Measurements from ENCODE around the gene CABLES2. TPM values are rescaled to one million over a fixed set of nuclear protein-coding genes. Genes with fewer than 3 reads are reported as not detected.

CABLES2 gene
- total RNA-seq, 1 donor from 2014 or later: 8.1 TPM

DNA sequence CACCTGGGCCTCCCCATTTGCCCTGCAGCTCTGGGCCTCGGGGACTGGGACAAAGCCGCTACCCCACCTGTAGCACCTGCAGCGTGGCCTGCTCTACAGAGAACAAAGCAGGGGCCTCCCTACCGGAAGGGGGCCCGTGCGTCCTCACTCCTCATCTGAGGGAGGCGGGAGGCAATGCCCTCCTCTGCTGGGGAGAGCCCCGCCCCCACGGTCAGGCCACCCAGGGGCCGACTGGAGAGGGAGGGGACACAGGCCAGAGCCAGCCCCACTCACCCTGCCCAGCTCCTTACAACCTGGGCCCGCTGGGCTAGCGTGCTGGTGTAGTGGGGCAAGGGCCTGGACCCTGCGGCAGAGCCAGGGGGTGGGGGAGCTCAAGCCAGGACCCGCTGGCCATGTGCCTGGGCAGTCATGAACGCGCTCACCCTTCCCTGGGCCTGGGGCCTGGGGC, 48.0 kb downstream of the CABLES2 start:
- Histone ChIP-seq H4K20me1 (ENCODE audit: low read depth) (peaks cover 90% of the 10 kb centered on the region), H3K27ac (peak overlapping the region; percentile 37), H3K79me2 (ENCODE audit: low read depth) (peaks cover 82% of the 10 kb centered on the region), H3K4me3 (no peak overlapping the region), H3K36me3 (no peaks in the 10 kb centered on the region), H3K4me1 (peaks cover 69% of the 10 kb centered on the region), H3K4me2 (no peak overlapping the region), H3F3A (ENCODE audit: low read depth) (peaks cover 20% of the 10 kb centered on the region), H3K9ac (no peak overlapping the region), H2AFZ (replicated peaks) (no peak overlapping the region), H3K9me3 (ENCODE audit: low read depth) (no peaks in the 10 kb centered on the region), H3K27me3 (no peaks in the 10 kb centered on the region)
- H3K9me3 Mint-ChIP-seq: no peaks in the 10 kb centered on the region
- TF ChIP-seq EZH2phosphoT487 (IDR thresholded peaks at IDR 0.05) (no peak), EZH2 (IDR thresholded peaks at IDR 0.05) (no peak)
- TF ChIP-seq, protein P1, sequence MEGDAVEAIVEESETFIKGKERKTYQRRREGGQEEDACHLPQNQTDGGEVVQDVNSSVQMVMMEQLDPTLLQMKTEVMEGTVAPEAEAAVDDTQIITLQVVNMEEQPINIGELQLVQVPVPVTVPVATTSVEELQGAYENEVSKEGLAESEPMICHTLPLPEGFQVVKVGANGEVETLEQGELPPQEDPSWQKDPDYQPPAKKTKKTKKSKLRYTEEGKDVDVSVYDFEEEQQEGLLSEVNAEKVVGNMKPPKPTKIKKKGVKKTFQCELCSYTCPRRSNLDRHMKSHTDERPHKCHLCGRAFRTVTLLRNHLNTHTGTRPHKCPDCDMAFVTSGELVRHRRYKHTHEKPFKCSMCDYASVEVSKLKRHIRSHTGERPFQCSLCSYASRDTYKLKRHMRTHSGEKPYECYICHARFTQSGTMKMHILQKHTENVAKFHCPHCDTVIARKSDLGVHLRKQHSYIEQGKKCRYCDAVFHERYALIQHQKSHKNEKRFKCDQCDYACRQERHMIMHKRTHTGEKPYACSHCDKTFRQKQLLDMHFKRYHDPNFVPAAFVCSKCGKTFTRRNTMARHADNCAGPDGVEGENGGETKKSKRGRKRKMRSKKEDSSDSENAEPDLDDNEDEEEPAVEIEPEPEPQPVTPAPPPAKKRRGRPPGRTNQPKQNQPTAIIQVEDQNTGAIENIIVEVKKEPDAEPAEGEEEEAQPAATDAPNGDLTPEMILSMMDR (IDR thresholded peaks at IDR 0.05): no peak
- DNase-seq (ENCODE audit: low spot score): peak; percentile 46
- H3K36me3 Mint-ChIP-seq: no peaks in the 10 kb centered on the region
- H3K4me1 Mint-ChIP-seq: peaks cover 26% of the 10 kb centered on the region
- no peak overlapping the region for H3K27ac Mint-ChIP-seq
- H3K4me3 Mint-ChIP-seq: no peak overlapping the region
- no peaks in the 10 kb centered on the region for H3K27me3 Mint-ChIP-seq (ENCODE audit: insufficient read depth, low read depth)

DNA sequence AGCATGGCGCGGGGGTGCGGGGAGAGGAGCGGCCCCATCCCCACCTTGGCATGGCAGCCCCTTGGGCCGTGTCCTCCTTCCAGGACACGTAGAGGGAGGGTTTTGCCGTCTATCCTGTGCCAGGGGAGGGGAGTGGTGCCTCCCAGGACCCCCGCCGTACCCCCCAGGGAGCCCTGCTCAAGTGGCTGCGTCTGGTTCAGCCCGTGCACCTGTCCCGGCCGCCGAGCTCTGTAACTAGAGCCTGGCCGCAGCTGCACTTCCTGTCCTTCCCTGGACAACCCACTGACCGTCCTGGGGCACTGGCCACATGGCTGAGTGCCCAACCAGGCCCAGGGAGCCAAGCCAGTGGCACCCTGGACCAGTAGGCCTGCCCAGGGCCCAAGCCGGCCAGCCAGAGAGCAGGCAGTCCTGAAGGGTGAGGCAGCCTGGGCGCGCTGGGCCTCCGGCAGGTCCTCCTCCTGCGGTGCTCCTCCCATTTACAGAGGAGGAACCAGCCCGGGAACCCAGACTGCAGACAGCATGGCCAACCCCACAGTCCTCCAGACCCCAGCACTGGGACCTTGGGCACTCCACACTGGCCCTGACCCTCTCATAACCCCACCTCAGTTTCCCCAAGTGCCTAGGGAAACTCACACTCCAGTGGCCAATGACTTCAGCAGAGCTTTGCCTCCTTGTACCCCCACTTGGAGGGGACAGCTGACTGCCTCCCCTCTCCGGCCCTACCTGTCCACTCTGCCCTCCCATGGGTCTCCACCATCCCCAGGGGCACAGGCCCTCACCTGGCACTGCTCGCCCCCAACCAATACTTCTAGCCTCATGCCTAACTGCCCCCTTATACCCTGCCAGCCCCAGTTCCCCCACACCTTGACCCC, 48.7 kb downstream of the CABLES2 start:
- Histone ChIP-seq H3K36me3 (no peaks in the 10 kb centered on the region), H3K4me1 (peaks cover 63% of the 10 kb centered on the region)

DNA sequence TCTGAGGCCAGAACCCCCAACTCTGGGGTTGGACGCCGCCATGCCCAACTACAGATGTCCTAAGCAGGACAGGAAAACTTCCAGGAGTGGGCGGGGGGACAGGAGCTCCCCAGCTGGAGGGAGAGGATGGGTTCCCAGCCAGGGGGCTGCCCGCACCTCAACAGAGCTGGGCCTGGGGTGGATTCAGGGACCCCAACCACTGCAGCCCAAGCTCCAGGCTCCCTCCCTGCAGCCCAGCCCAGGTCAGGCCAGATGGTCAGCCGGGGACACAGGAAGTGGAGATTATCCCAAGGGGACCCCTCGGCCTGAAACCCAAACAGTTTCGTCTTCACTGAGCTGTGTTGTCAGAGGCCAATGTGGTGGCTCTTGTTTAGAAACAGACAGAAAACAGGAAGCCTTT, 49.4 kb downstream of the CABLES2 start:
- Mint-ChIP-seq H3K27ac (no peak overlapping the region), H3K36me3 (no peaks in the 10 kb centered on the region), H3K9me3 (no peaks in the 10 kb centered on the region), H3K27me3 (ENCODE audit: insufficient read depth, low read depth) (no peaks in the 10 kb centered on the region), H3K4me1 (peaks cover 21% of the 10 kb centered on the region), H3K4me3 (no peak overlapping the region)
- Histone ChIP-seq H3K4me1 (peaks cover 55% of the 10 kb centered on the region), H3K4me2 (no peak overlapping the region), H3K27ac (no peak overlapping the region), H3K4me3 (no peak overlapping the region), H3K27me3 (no peaks in the 10 kb centered on the region), H3F3A (ENCODE audit: low read depth) (peaks cover 7% of the 10 kb centered on the region), H4K20me1 (ENCODE audit: low read depth) (peaks cover 82% of the 10 kb centered on the region), H3K36me3 (no peaks in the 10 kb centered on the region), H3K79me2 (ENCODE audit: low read depth) (peaks cover 68% of the 10 kb centered on the region), H2AFZ (replicated peaks) (no peak overlapping the region), H3K9me3 (ENCODE audit: low read depth) (no peaks in the 10 kb centered on the region), H3K9ac (no peak overlapping the region)
- no peak for DNase-seq (ENCODE audit: low spot score)
- no peak for TF ChIP-seq EZH2phosphoT487 (IDR thresholded peaks at IDR 0.05)
- TF ChIP-seq EZH2 (IDR thresholded peaks at IDR 0.05): no peak
- TF ChIP-seq, protein P1 (IDR thresholded peaks at IDR 0.05): no peak

More for the DNA sequence above, 48.7 kb downstream of the CABLES2 start:
- Mint-ChIP-seq H3K36me3 (no peaks in the 10 kb centered on the region), H3K27ac (no peak overlapping the region), H3K9me3 (no peaks in the 10 kb centered on the region), H3K4me1 (peaks cover 22% of the 10 kb centered on the region), H3K4me3 (no peak overlapping the region), H3K27me3 (ENCODE audit: insufficient read depth, low read depth) (no peaks in the 10 kb centered on the region)
- H3K27me3 ChIP-seq: no peaks in the 10 kb centered on the region
- peaks cover 14% of the 10 kb centered on the region for H3F3A ChIP-seq (ENCODE audit: low read depth)
- H2AFZ ChIP-seq (replicated peaks): no peak overlapping the region
- H3K79me2 ChIP-seq (ENCODE audit: low read depth): peaks cover 76% of the 10 kb centered on the region
- no peak for DNase-seq (ENCODE audit: low spot score)
- H3K4me2 ChIP-seq: no peak overlapping the region
- H3K9ac ChIP-seq: no peak overlapping the region
- no peak overlapping the region for H3K4me3 ChIP-seq
- peak overlapping the region; percentile 20 for H3K27ac ChIP-seq
- peaks cover 90% of the 10 kb centered on the region for H4K20me1 ChIP-seq (ENCODE audit: low read depth)
- H3K9me3 ChIP-seq (ENCODE audit: low read depth): no peaks in the 10 kb centered on the region
- TF ChIP-seq EZH2phosphoT487 (IDR thresholded peaks at IDR 0.05) (no peak), EZH2 (IDR thresholded peaks at IDR 0.05) (no peak)
- TF ChIP-seq, protein P1 (IDR thresholded peaks at IDR 0.05): no peak
